ENCODE data around the gene ATG9B. TPM values are rescaled to one million over a fixed set of nuclear protein-coding genes. Genes with fewer than 3 reads are reported as not detected.

Gene ATG9B
- polyA plus RNA-seq, 1 of the 3 experiments (the other 2 are of a cell fraction) = 0.67 TPM

DNA sequence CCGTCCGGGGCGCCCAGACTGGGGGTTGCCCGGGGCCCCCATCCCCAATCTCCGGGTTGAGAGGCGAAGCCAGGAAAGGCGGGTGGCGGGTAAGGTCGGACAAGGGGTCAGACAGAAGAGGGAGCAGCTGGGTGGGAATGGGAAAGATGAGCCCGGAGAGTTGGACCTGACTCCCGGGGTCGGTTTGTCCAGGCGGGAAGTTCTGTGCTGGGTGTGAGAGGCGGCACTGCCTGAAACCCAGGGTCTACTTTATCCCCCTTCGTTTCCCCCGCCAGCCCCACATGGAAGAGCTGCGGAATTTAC lies 35.8 kb upstream of the ATG9B start:
- Histone ChIP-seq H3K27ac (ENCODE audit: low read depth in 2 of 2, low read length in 1 of 2) (peak overlapping the region; percentile 95 to 99), H3K27me3 (ENCODE audit: insufficient read depth) (no peaks in the 10 kb centered on the region), H3K4me2 (peak overlapping the region; percentile 85), H4K20me1 (ENCODE audit: insufficient read depth) (peaks cover 40% of the 10 kb centered on the region), H3K36me3 (replicated peaks in 1 of 2; ENCODE audit: control insufficient read depth in 1 of 2, insufficient read depth in 2 of 2, low read length in 1 of 2) (peaks cover 25 to 31% of the 10 kb centered on the region in 2 experiments), H3K4me3 (ENCODE audit: low read depth in 2 of 2, low read length in 1 of 2) (peak overlapping the region; percentile 66 to 99), H3F3A (replicated peaks; ENCODE audit: insufficient read depth) (no peaks in the 10 kb centered on the region), H3K9me3 (no peaks in the 10 kb centered on the region), H3K79me2 (ENCODE audit: insufficient read depth) (peaks cover 74% of the 10 kb centered on the region), H3K9ac (peak overlapping the region; percentile 84), H3K9me2 (no peaks in the 10 kb centered on the region), H2AFZ (ENCODE audit: low read depth) (no peak overlapping the region), H3K4me1 (ENCODE audit: control insufficient read depth in 1 of 2, insufficient read depth in 2 of 2, low read depth in 1 of 2, low read length in 1 of 2) (peaks cover 28 to 50% of the 10 kb centered on the region in 2 experiments)
- under 1% methylated on average over 14 of the region's 17 CpGs for WGBS (ENCODE audit: low lambda C conversion rate)
- TF ChIP-seq SIN3A (IDR thresholded peaks at IDR 0.05; ENCODE audit: borderline replicate concordance, low read depth, low read length) (0 out of 2 replicates have a peak, but pooled peaks have one; percentile 14), TCF12 (IDR thresholded peaks at IDR 0.05) (no peak), SMC3 (IDR thresholded peaks at IDR 0.05; ENCODE audit: low read depth, low read length) (peak; percentile 2; the same call in 1 of the 2 replicates), EP300 (IDR thresholded peaks at IDR 0.05; ENCODE audit: borderline replicate concordance in 1 of 2, low read depth in 1 of 2, low read length in 1 of 2) (no peak; a peak in 1 of 4 replicates), RFX5 (IDR thresholded peaks at IDR 0.05; ENCODE audit: low read length) (no peak), TAF1 (IDR thresholded peaks at IDR 0.05; ENCODE audit: borderline replicate concordance, low read depth, low read length) (no peak), RAD21 (IDR thresholded peaks at IDR 0.05; ENCODE audit: low read length) (no peak), JUND (IDR thresholded peaks at IDR 0.05) (no peak), EZH2phosphoT487 (IDR thresholded peaks at IDR 0.05; ENCODE audit: borderline replicate concordance, low read depth) (no peak), RXRA (IDR thresholded peaks at IDR 0.05; ENCODE audit: borderline replicate concordance, low read depth) (no peak), MEF2A (IDR thresholded peaks at IDR 0.05; ENCODE audit: borderline replicate concordance, low read depth) (no peak; the same call in 1 of the 2 replicates), NRF1 (IDR thresholded peaks at IDR 0.05; ENCODE audit: low read depth, low read length) (no peak), RCOR1 (IDR thresholded peaks at IDR 0.05; ENCODE audit: low read length) (no peak), GATA2 (CRISPR knock-in tag; IDR thresholded peaks at IDR 0.05) (no peak)
- TF ChIP-seq, protein P1, sequence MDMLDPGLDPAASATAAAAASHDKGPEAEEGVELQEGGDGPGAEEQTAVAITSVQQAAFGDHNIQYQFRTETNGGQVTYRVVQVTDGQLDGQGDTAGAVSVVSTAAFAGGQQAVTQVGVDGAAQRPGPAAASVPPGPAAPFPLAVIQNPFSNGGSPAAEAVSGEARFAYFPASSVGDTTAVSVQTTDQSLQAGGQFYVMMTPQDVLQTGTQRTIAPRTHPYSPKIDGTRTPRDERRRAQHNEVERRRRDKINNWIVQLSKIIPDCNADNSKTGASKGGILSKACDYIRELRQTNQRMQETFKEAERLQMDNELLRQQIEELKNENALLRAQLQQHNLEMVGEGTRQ (IDR thresholded peaks at IDR 0.05; ENCODE audit: borderline replicate concordance, low read depth, low read length) = no peak
- TF ChIP-seq, protein P2, sequence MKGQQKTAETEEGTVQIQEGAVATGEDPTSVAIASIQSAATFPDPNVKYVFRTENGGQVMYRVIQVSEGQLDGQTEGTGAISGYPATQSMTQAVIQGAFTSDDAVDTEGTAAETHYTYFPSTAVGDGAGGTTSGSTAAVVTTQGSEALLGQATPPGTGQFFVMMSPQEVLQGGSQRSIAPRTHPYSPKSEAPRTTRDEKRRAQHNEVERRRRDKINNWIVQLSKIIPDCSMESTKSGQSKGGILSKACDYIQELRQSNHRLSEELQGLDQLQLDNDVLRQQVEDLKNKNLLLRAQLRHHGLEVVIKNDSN (IDR thresholded peaks at IDR 0.05; ENCODE audit: borderline replicate concordance, low read depth) = no peak
- TF ChIP-seq, protein P3, sequence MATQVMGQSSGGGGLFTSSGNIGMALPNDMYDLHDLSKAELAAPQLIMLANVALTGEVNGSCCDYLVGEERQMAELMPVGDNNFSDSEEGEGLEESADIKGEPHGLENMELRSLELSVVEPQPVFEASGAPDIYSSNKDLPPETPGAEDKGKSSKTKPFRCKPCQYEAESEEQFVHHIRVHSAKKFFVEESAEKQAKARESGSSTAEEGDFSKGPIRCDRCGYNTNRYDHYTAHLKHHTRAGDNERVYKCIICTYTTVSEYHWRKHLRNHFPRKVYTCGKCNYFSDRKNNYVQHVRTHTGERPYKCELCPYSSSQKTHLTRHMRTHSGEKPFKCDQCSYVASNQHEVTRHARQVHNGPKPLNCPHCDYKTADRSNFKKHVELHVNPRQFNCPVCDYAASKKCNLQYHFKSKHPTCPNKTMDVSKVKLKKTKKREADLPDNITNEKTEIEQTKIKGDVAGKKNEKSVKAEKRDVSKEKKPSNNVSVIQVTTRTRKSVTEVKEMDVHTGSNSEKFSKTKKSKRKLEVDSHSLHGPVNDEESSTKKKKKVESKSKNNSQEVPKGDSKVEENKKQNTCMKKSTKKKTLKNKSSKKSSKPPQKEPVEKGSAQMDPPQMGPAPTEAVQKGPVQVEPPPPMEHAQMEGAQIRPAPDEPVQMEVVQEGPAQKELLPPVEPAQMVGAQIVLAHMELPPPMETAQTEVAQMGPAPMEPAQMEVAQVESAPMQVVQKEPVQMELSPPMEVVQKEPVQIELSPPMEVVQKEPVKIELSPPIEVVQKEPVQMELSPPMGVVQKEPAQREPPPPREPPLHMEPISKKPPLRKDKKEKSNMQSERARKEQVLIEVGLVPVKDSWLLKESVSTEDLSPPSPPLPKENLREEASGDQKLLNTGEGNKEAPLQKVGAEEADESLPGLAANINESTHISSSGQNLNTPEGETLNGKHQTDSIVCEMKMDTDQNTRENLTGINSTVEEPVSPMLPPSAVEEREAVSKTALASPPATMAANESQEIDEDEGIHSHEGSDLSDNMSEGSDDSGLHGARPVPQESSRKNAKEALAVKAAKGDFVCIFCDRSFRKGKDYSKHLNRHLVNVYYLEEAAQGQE (IDR thresholded peaks at IDR 0.05; ENCODE audit: low read depth, low read length) = no peak
- TF ChIP-seq, protein P4, sequence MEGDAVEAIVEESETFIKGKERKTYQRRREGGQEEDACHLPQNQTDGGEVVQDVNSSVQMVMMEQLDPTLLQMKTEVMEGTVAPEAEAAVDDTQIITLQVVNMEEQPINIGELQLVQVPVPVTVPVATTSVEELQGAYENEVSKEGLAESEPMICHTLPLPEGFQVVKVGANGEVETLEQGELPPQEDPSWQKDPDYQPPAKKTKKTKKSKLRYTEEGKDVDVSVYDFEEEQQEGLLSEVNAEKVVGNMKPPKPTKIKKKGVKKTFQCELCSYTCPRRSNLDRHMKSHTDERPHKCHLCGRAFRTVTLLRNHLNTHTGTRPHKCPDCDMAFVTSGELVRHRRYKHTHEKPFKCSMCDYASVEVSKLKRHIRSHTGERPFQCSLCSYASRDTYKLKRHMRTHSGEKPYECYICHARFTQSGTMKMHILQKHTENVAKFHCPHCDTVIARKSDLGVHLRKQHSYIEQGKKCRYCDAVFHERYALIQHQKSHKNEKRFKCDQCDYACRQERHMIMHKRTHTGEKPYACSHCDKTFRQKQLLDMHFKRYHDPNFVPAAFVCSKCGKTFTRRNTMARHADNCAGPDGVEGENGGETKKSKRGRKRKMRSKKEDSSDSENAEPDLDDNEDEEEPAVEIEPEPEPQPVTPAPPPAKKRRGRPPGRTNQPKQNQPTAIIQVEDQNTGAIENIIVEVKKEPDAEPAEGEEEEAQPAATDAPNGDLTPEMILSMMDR (IDR thresholded peaks at IDR 0.05) = 0 out of 2 replicates have a peak, but pooled peaks have one; percentile 13
- TF ChIP-seq, protein P5, sequence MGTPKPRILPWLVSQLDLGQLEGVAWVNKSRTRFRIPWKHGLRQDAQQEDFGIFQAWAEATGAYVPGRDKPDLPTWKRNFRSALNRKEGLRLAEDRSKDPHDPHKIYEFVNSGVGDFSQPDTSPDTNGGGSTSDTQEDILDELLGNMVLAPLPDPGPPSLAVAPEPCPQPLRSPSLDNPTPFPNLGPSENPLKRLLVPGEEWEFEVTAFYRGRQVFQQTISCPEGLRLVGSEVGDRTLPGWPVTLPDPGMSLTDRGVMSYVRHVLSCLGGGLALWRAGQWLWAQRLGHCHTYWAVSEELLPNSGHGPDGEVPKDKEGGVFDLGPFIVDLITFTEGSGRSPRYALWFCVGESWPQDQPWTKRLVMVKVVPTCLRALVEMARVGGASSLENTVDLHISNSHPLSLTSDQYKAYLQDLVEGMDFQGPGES (IDR thresholded peaks at IDR 0.05; ENCODE audit: low read depth, low read length) = no peak
- ChIA-PET CTCF (interaction anchor here (0.6 to 12.2 kb wide), 24 partner anchors 11 to 162 kb away, joined by 3 to 126 read pairs (median 5); partner anchors contain the start of genes ABCB8, ASIC3, FASTK and TMUB1), POLR2A (interaction anchor here (0.7 to 1.5 kb wide), 4 partner anchors 21 to 90 kb away, joined by 3 to 7 read pairs (median 5); partner anchors contain the start of genes ABCB8 and FASTK)
- DNase-seq = no peak
